ENCODE measurements around the gene WFS1.
A peak's percentile ranks its signal among the peaks of the same experiment; 100 is the strongest.

The WFS1 gene, protein sequence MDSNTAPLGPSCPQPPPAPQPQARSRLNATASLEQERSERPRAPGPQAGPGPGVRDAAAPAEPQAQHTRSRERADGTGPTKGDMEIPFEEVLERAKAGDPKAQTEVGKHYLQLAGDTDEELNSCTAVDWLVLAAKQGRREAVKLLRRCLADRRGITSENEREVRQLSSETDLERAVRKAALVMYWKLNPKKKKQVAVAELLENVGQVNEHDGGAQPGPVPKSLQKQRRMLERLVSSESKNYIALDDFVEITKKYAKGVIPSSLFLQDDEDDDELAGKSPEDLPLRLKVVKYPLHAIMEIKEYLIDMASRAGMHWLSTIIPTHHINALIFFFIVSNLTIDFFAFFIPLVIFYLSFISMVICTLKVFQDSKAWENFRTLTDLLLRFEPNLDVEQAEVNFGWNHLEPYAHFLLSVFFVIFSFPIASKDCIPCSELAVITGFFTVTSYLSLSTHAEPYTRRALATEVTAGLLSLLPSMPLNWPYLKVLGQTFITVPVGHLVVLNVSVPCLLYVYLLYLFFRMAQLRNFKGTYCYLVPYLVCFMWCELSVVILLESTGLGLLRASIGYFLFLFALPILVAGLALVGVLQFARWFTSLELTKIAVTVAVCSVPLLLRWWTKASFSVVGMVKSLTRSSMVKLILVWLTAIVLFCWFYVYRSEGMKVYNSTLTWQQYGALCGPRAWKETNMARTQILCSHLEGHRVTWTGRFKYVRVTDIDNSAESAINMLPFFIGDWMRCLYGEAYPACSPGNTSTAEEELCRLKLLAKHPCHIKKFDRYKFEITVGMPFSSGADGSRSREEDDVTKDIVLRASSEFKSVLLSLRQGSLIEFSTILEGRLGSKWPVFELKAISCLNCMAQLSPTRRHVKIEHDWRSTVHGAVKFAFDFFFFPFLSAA

GRCh38 chr4:6269616-6270511 lies at the start of gene WFS1:
Gene WFS1, plus strand, starts transcription at chr4:6269850. Its CDS starts 7,606 bp downstream, at chr4:6277456.
- H3K4me3 ChIP-seq (replicated peaks; ENCODE audit: low read depth, low read length) = peak within 1 kb of the TSS; percentile 78
- DNase-seq (ENCODE audit: extremely low read depth, low read depth) = peak; percentile 89
- TF ChIP-seq CTCF (IDR thresholded peaks at IDR 0.05; ENCODE audit: low read depth, low read length, missing control alignments) = no peak

DNA sequence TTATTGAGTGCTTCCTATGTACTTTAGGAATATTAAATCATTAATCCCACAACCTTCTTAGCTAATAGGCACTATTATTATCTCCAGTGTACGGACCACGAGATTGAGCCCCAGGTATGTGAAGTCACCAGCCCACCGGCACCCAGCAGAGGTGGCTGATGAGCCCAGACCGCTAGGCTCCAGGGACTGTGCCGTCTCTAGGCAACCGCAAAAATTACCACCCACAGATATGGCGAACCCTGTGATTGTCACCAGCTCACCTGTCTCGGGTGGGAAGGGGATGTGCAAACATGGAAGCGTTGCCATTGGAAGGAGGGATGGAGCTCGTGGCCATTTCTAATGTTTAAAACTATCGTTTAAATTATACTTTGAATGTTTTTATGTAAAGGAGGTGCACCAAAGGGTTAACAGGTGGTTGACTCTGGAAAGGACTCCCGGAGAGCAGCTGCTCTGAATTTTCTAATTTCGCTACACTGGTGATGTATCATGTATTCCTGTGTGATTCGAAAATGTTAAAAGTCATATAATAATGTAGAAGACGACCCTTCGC lies 48.3 kb upstream of the WFS1 start:
- no peak for DNase-seq (ENCODE audit: extremely low read depth, low read depth)
- no peak overlapping the region for H3K4me3 ChIP-seq (replicated peaks; ENCODE audit: low read depth, low read length)
- no peak for TF ChIP-seq CTCF (IDR thresholded peaks at IDR 0.05; ENCODE audit: low read depth, low read length, missing control alignments)

GRCh38 chr4:6221851-6222760 lies 47.5 kb upstream of the WFS1 start:
- no peak for DNase-seq (ENCODE audit: extremely low read depth, low read depth)
- H3K4me3 ChIP-seq (replicated peaks; ENCODE audit: low read depth, low read length) = no peak overlapping the region
- no peak for TF ChIP-seq CTCF (IDR thresholded peaks at IDR 0.05; ENCODE audit: low read depth, low read length, missing control alignments)

DNA sequence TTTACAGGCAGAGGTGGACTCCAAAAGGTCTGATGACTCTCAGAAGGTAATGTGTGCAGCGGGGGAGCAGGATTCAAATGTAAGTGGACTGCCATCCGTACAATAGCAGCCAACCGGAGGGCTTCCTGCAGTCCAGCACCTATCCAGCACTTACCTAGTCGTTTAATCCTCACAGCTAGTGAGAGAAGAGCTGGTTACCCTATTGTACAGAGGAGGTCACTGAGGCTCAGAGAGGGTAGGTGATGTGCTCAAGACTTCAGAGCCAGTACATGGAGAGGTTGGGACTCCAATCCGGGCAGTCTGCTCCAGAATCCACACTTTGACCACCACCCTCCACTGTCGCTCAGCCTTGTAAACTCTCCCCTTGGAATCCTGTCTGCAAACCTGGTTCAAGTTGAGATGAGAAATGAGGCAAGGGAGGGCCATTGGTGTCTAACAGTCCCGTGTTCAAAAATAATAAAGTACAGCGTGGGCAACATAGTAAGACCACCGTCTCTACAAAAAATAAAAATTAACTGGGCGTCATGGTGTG lies 46.8 kb upstream of the WFS1 start:
- no peak for TF ChIP-seq CTCF (IDR thresholded peaks at IDR 0.05; ENCODE audit: low read depth, low read length, missing control alignments)
- H3K4me3 ChIP-seq (replicated peaks; ENCODE audit: low read depth, low read length) = no peak overlapping the region
- DNase-seq (ENCODE audit: extremely low read depth, low read depth) = no peak

DNA sequence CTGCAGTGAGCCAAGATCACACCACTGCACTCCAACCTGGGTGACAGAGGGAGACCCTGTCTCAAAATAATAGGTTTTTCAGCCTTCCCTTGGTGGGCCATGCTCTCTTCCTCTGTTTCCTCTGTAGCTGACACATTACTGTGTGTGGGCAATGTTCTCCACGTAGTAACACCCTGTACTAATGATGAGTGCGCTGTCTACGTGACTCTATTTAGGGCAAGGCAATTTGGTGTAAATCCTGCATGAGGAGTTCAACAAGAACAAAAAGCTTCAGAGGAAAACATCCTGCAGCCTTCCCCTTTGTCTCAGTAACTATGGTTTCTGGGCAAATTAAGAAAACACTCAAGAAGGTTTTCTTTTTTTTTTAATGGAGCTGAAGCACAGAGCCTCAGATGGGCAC lies 44.9 kb upstream of the WFS1 start:
- TF ChIP-seq CTCF (IDR thresholded peaks at IDR 0.05; ENCODE audit: low read depth, low read length, missing control alignments) = no peak

More for the DNA sequence above, 44.9 kb upstream of the WFS1 start:
- no peak for DNase-seq (ENCODE audit: extremely low read depth, low read depth)
- no peak overlapping the region for H3K4me3 ChIP-seq (replicated peaks; ENCODE audit: low read depth, low read length)

Measured in HFF-Myc (cell line).